ENCODE measurements around the gene NOTCH3. TPM values are rescaled to one million over a fixed set of nuclear protein-coding genes. Genes with fewer than 3 reads are reported as not detected.

NOTCH3 gene
- total RNA-seq, 1 experiment from 2014 or later = 44.7 TPM

GRCh38 chr19:15241259-15241910, 40.6 kb upstream of the NOTCH3 start:
- Mint-ChIP-seq H3K36me3 (ENCODE audit: insufficient read depth, unreplicated experiment) (peaks cover 66% of the 10 kb centered on the region), H3K27me3 (ENCODE audit: unreplicated experiment) (no peaks in the 10 kb centered on the region), H3K4me3 (ENCODE audit: low read depth, unreplicated experiment) (no peak overlapping the region), H3K4me1 (ENCODE audit: low read depth, unreplicated experiment) (no peaks in the 10 kb centered on the region), H3K27ac (ENCODE audit: unreplicated experiment) (no peak overlapping the region), H3K9me3 (ENCODE audit: low read depth, unreplicated experiment) (no peaks in the 10 kb centered on the region)
- CTCF ChIA-PET = interaction anchor here (0.6 kb wide), 1 partner anchor 17 kb away, joined by 3 read pairs; no protein-coding TSS in a partner anchor
- TF ChIP-seq, protein P1, sequence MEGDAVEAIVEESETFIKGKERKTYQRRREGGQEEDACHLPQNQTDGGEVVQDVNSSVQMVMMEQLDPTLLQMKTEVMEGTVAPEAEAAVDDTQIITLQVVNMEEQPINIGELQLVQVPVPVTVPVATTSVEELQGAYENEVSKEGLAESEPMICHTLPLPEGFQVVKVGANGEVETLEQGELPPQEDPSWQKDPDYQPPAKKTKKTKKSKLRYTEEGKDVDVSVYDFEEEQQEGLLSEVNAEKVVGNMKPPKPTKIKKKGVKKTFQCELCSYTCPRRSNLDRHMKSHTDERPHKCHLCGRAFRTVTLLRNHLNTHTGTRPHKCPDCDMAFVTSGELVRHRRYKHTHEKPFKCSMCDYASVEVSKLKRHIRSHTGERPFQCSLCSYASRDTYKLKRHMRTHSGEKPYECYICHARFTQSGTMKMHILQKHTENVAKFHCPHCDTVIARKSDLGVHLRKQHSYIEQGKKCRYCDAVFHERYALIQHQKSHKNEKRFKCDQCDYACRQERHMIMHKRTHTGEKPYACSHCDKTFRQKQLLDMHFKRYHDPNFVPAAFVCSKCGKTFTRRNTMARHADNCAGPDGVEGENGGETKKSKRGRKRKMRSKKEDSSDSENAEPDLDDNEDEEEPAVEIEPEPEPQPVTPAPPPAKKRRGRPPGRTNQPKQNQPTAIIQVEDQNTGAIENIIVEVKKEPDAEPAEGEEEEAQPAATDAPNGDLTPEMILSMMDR (IDR thresholded peaks at IDR 0.05; ENCODE audit: unreplicated experiment) = no peak
- DNase-seq = no peak
- intact Hi-C loops (cut with micrococcal nuclease; ENCODE audit: unreplicated experiment) = no loop called here
- BruUV-seq (replicated peaks) = no TSS peak

- peaks cover 67% of the 10 kb centered on the region for H3K36me3 Mint-ChIP-seq (ENCODE audit: insufficient read depth, unreplicated experiment)
- H3K9me3 Mint-ChIP-seq (ENCODE audit: low read depth, unreplicated experiment) = no peaks in the 10 kb centered on the region
- CTCF ChIA-PET = no interaction called here
These were observed 39.7 kb upstream of the NOTCH3 start for GRCh38 chr19:15240515-15240914.

GRCh38 chr19:15239337-15239949, 38.6 kb upstream of the NOTCH3 start:
- H3K4me3 Mint-ChIP-seq (ENCODE audit: low read depth, unreplicated experiment) = no peak overlapping the region
- peaks cover 68% of the 10 kb centered on the region for H3K36me3 Mint-ChIP-seq (ENCODE audit: insufficient read depth, unreplicated experiment)
- CTCF ChIA-PET = no interaction called here
- H3K27me3 Mint-ChIP-seq (ENCODE audit: unreplicated experiment) = no peaks in the 10 kb centered on the region
- intact Hi-C loops (cut with micrococcal nuclease; ENCODE audit: unreplicated experiment) = no loop called here
- no peak overlapping the region for H3K27ac Mint-ChIP-seq (ENCODE audit: unreplicated experiment)
- H3K4me1 Mint-ChIP-seq (ENCODE audit: low read depth, unreplicated experiment) = no peaks in the 10 kb centered on the region
- no peak for DNase-seq
- BruUV-seq (replicated peaks) = no TSS peak
- no peaks in the 10 kb centered on the region for H3K9me3 Mint-ChIP-seq (ENCODE audit: low read depth, unreplicated experiment)
- TF ChIP-seq, protein P1 (IDR thresholded peaks at IDR 0.05; ENCODE audit: unreplicated experiment) = no peak

More at GRCh38 chr19:15240515-15240914, 39.7 kb upstream of the NOTCH3 start:
- TF ChIP-seq, protein P1 (IDR thresholded peaks at IDR 0.05; ENCODE audit: unreplicated experiment) = no peak
- intact Hi-C loops (cut with micrococcal nuclease; ENCODE audit: unreplicated experiment) = no loop called here
- no peak overlapping the region for H3K27ac Mint-ChIP-seq (ENCODE audit: unreplicated experiment)
- no peaks in the 10 kb centered on the region for H3K4me1 Mint-ChIP-seq (ENCODE audit: low read depth, unreplicated experiment)
- H3K27me3 Mint-ChIP-seq (ENCODE audit: unreplicated experiment) = no peaks in the 10 kb centered on the region
- no peak for DNase-seq
- BruUV-seq (replicated peaks) = no TSS peak
- H3K4me3 Mint-ChIP-seq (ENCODE audit: low read depth, unreplicated experiment) = no peak overlapping the region

DNA sequence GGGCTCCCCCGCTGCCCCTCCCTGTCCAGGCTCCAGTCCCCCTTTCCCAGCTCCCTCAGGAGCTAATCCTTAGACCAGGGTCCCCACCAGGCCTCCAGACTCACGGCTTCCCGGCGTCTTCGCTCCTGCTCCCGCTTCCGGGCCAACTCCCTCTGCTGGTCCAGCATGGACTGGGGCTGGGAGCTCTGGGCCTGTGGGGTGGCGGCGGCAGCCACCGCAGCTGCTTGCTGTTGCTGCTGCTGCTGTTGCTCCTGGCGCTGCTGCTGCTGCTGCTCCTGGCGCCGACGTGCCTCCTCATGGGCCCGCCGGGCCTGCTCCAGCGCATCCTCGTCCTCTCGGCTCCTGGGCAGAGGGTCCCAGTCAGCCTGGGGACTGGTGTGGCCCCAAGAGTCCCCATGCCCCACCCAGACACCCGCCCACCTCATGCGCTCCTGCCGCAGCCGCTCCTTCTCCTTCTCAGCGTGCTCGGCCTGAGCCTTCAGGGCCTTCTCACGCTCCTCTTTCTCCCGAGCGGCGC, 37.9 kb upstream of the NOTCH3 start:
- TF ChIP-seq, protein P1 (IDR thresholded peaks at IDR 0.05; ENCODE audit: unreplicated experiment) = no peak
- H3K36me3 Mint-ChIP-seq (ENCODE audit: insufficient read depth, unreplicated experiment) = peaks cover 69% of the 10 kb centered on the region
- BruUV-seq (replicated peaks) = no TSS peak
- no peaks in the 10 kb centered on the region for H3K4me1 Mint-ChIP-seq (ENCODE audit: low read depth, unreplicated experiment)
- no peak overlapping the region for H3K27ac Mint-ChIP-seq (ENCODE audit: unreplicated experiment)
- H3K27me3 Mint-ChIP-seq (ENCODE audit: unreplicated experiment) = no peaks in the 10 kb centered on the region
- no peak overlapping the region for H3K4me3 Mint-ChIP-seq (ENCODE audit: low read depth, unreplicated experiment)
- no peak for DNase-seq
- no peaks in the 10 kb centered on the region for H3K9me3 Mint-ChIP-seq (ENCODE audit: low read depth, unreplicated experiment)
- intact Hi-C loops (cut with micrococcal nuclease; ENCODE audit: unreplicated experiment) = no loop called here
- CTCF ChIA-PET = no interaction called here
